HFFc6 (cell line): ENCODE results near the gene DDX17. TPM values are rescaled to one million over a fixed set of nuclear protein-coding genes. Genes with fewer than 3 reads are reported as not detected.
A peak's percentile ranks its signal among the peaks of the same experiment; 100 is the strongest.

Source experiments
- DNase-seq: peaks from one replicate; pipeline ENCODE4 v3.0.0-alpha.2; 2018
- H3K27ac Mint-ChIP-seq: 2 replicates; pipeline ENCODE4 v1.8.0; 2020; ENCODE audit warnings: mild to moderate bottlenecking, mixed read lengths
- H3K27me3 Mint-ChIP-seq: 2 replicates; pipeline ENCODE4 v1.8.0; 2021; ENCODE audit warnings: mild to moderate bottlenecking, moderate library complexity, mixed read lengths; ENCODE audit not compliant: insufficient read depth
- H3K36me3 Mint-ChIP-seq: 2 replicates; pipeline ENCODE4 v1.8.0; 2021; ENCODE audit warnings: low read depth, mixed read lengths
- H3K4me1 Mint-ChIP-seq: 2 replicates; pipeline ENCODE4 v1.8.0; 2020; ENCODE audit warnings: low read depth, mixed read lengths
- H3K4me3 Mint-ChIP-seq: 2 replicates; pipeline ENCODE4 v1.8.0; 2020; ENCODE audit warnings: mild to moderate bottlenecking, moderate library complexity, mixed read lengths
- H3K9me3 Mint-ChIP-seq: 2 replicates; pipeline ENCODE4 v1.8.0; 2020; ENCODE audit warnings: mild to moderate bottlenecking, mixed read lengths
- total RNA-seq, 6 experiments: library from RNA; stranded (reverse); fragmentation: NEBNext Ultra II Directional; extraction: Animal tissue kit (Norgen Biotek cat#: 25700); gene quantifications; 2 replicates in 1 of 6; 3 replicates in 5 of 6; pipeline ENCODE4 v1.2.3, GENCODE V29; 2021
- TF ChIP-seq, protein P1 (sequence below): fragments of 200-600 bp; sonication (generic); IDR thresholded peaks from 2 replicates; pipeline ENCODE4 v1.5.0; 2021; ENCODE audit warnings: antibody characterized with exemption, mild to moderate bottlenecking

Gene DDX17
- total RNA-seq, 6 experiments from 2014 or later, result 211 to 246 (median 220) TPM

DNA sequence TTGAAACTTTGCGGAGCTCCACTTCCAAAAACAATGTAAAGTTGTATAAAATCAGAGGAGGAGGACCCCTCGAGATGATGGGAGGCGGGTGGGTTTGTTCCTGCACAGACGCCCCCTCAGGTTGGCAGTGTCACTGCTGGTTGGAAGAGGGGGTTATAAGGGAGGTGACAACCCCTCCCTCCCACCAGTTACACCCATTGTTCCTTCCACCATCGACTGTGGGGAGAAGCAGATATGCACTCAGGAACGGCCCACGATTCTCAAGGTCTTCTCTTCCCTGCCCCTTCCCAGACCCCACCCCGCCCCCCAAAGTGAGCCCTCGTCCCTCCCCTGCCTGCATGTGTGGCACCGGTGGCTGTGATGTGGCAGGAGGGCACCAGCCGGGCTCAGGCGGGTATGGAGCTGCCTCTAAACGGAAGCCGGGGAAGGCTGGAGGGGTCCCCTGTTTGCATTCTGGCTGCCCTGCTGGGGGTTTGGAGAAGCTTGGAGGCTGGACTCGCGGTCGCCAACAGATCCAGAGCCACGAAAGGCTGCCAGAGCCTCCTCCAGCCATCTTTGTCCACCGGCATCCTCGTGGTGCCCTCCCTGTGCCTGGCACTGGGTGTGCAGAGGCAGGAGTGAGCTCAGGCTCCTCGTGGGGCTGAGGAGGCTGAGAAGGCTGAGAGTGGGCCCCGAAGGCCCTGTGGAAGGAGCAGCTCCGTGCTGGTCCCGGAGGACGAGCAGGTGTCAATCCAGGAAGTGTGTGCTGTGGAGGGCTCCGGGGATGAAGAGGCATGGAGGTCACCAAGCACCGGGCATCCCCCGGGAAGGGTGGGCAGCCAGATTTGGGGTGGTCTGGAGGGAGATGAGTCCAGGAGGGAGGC, 37.4 kb downstream of the DDX17 start:
- Mint-ChIP-seq H3K4me1 (peaks cover 9% of the 10 kb centered on the region), H3K9me3 (no peaks in the 10 kb centered on the region), H3K27ac (peak overlapping the region; percentile 93), H3K27me3 (peaks cover 7% of the 10 kb centered on the region), H3K4me3 (peak overlapping the region; percentile 92), H3K36me3 (no peaks in the 10 kb centered on the region)
- no peak for DNase-seq
- TF ChIP-seq, protein P1, sequence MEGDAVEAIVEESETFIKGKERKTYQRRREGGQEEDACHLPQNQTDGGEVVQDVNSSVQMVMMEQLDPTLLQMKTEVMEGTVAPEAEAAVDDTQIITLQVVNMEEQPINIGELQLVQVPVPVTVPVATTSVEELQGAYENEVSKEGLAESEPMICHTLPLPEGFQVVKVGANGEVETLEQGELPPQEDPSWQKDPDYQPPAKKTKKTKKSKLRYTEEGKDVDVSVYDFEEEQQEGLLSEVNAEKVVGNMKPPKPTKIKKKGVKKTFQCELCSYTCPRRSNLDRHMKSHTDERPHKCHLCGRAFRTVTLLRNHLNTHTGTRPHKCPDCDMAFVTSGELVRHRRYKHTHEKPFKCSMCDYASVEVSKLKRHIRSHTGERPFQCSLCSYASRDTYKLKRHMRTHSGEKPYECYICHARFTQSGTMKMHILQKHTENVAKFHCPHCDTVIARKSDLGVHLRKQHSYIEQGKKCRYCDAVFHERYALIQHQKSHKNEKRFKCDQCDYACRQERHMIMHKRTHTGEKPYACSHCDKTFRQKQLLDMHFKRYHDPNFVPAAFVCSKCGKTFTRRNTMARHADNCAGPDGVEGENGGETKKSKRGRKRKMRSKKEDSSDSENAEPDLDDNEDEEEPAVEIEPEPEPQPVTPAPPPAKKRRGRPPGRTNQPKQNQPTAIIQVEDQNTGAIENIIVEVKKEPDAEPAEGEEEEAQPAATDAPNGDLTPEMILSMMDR, result peak; percentile 63

DNA sequence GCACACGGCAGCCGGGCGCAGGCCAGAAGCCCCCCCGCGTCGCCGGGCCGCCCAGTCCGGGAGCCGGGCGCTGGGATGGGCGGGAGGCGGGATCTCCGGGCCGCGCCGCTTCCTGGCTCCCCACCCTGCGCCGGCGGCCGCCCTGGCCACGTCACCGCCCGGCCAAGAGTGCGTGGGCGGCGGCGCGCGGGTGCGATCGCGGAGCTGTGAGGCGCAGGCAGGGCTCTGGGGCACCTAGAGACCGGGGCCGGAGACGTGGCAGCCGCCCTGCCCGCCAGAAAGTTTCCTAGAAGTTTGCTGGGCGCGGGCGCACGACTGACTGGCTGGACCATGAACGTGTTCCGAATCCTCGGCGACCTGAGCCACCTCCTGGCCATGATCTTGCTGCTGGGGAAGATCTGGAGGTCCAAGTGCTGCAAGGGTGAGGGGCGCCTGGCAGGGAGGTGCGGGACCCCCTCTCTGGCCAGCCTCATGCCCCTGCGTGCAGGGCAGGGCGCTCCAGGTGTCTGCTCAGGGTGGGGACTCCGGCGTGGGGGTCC, 38.1 kb downstream of the DDX17 start, which contains the start of gene KDELR3:
Gene KDELR3, plus strand, starts transcription at position 193 of the 539 bp plus-strand sequence. Its CDS starts 138 bp downstream, at position 331.
- peak; percentile 48 for DNase-seq
- H3K27me3 Mint-ChIP-seq, result peaks cover 9% of the 10 kb centered on the region
- no peaks in the 10 kb centered on the region for H3K9me3 Mint-ChIP-seq
- peak within 1 kb of the TSS; percentile 92 for H3K4me3 Mint-ChIP-seq
- TF ChIP-seq, protein P1, result no peak
- H3K4me1 Mint-ChIP-seq, result peaks cover 9% of the 10 kb centered on the region
- peak within 1 kb of the TSS; percentile 93 for H3K27ac Mint-ChIP-seq
- H3K36me3 Mint-ChIP-seq, result no peaks in the 10 kb centered on the region

DNA sequence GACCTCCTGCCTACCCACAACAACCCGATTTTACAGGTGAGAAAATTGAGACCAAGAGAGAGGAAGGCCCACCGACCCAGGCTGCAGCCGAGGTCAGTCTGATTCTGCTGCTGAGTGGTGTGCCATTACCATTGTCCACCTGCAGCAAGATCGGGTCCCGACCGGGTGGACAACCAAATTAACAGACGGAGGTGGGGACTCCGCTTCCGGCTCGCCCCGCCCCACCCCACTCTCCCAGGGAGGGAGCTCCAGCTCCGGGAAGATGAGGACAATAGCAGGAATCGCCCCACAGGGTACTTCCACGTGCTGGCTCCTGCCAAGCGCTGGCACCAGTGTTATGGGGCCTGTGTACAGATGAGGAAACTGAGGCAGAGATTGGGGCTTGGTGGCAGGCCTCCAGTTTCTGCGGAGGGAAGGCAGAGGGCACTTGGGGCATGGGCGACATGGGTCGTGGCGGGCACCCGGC, 38.6 kb downstream of the DDX17 start:
- DNase-seq, result no peak
- TF ChIP-seq, protein P1, result no peak
- no peaks in the 10 kb centered on the region for H3K36me3 Mint-ChIP-seq
- H3K4me3 Mint-ChIP-seq, result peak overlapping the region; percentile 92
- no peaks in the 10 kb centered on the region for H3K9me3 Mint-ChIP-seq
- peaks cover 9% of the 10 kb centered on the region for H3K27me3 Mint-ChIP-seq
- peak overlapping the region; percentile 86 for H3K27ac Mint-ChIP-seq
- peaks cover 9% of the 10 kb centered on the region for H3K4me1 Mint-ChIP-seq

GRCh38 chr22:38465673-38466490, 40.2 kb downstream of the DDX17 start:
- Mint-ChIP-seq H3K27me3 (peaks cover 16% of the 10 kb centered on the region), H3K9me3 (no peaks in the 10 kb centered on the region), H3K36me3 (no peaks in the 10 kb centered on the region), H3K27ac (no peak overlapping the region), H3K4me3 (no peak overlapping the region), H3K4me1 (peaks cover 14% of the 10 kb centered on the region)
- no peak for DNase-seq
- TF ChIP-seq, protein P1, result no peak

DNA sequence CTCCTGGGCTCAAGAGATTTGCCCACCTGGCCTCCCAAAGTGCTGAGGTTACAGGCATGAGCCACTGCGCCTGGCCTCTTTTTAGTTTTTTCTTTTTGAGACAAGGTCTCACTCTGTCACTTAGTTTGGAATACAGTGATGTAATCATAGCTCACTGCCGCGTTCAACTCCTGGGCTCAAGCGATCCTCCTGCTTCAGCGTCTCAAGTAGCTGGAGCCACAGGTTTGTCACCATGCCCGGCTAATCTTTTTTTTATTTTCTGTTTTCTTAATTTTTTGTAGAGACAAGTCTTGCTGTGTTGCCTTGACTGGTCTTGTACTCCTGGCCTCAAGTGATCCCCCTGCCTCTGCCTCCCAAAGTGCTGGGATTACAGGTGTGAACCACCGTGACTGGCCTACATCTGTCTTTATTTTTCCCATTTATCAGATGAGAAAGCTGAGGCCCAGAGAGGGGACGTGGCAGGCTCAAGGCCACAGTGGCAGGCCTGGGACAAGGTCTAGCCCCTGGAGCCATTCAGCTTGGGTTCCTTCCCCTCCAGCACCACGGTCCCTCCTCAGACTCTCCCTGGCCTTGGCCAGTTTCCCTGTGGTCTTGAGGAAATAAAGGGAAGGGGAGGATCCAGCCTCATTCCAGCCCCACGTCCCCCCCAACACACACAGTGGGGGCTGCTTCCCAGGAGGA, 41.0 kb downstream of the DDX17 start:
- H3K9me3 Mint-ChIP-seq, result no peaks in the 10 kb centered on the region
- TF ChIP-seq, protein P1, result no peak
- H3K4me3 Mint-ChIP-seq, result no peak overlapping the region
- peaks cover 20% of the 10 kb centered on the region for H3K27me3 Mint-ChIP-seq
- no peaks in the 10 kb centered on the region for H3K36me3 Mint-ChIP-seq
- H3K27ac Mint-ChIP-seq, result no peak overlapping the region
- no peak for DNase-seq
- peaks cover 14% of the 10 kb centered on the region for H3K4me1 Mint-ChIP-seq
